ENCODE data around the gene PRPS1.

GRCh38 chrX:107675365-107675654, 47.0 kb downstream of the PRPS1 start:
- no peak for TF ChIP-seq CTCF (conservative IDR thresholded peaks at IDR 0.05; ENCODE audit: low read length)
- no peak for TF ChIP-seq EZH2phosphoT487 (IDR thresholded peaks at IDR 0.05; ENCODE audit: borderline replicate concordance, low read depth, low read length)
